Adrenal gland (tissue), 12 donors: ENCODE measurements around the gene C1orf50. TPM values are rescaled to one million over a fixed set of nuclear protein-coding genes. Genes with fewer than 3 reads are reported as not detected.

Experiments
- DNase-seq, 7 donors: peaks; one replicate each; pipeline ENCODE4 v3.0.0-alpha.2; 2019 to 2020
- H3K27ac ChIP-seq, 5 donors: fragments of 200-600 bp; sonication (generic) in 4 of 5; 1 replicate in 3 of 5; 2 replicates in 2 of 5; pipeline versions ENCODE4 v1.5.1 to v1.8.0; 2016 to 2020; ENCODE audit warnings: mild to moderate bottlenecking in 1 of 5
- H3K27me3 ChIP-seq: fragments of 200-600 bp; 2 replicates; pipeline ENCODE4 v1.8.0; 2021
- H3K36me3 ChIP-seq, 2 donors: fragments of 200-600 bp; replicated peaks in 1 of 2; 1 replicate in 1 of 2; 2 replicates in 1 of 2; pipeline versions ENCODE4 v1.5.1 to v1.8.0; 2018 to 2022
- H3K4me1 ChIP-seq, 2 donors: fragments of 200-600 bp; replicated peaks in 1 of 2; 1 replicate in 1 of 2; 2 replicates in 1 of 2; pipeline versions ENCODE4 v1.5.1 to v1.8.0; 2018 to 2021
- H3K4me3 ChIP-seq, 4 donors: fragments of 200-600 bp; sonication (generic) in 3 of 4; one replicate each; pipeline ENCODE4 v1.5.1; 2016 to 2018
- H3K9me3 ChIP-seq, 3 donors: fragments of 200-600 bp; sonication (generic) in 1 of 3; replicated peaks in 1 of 3; 1 replicate in 2 of 3; 2 replicates in 1 of 3; pipeline versions ENCODE4 v1.5.1 to v1.8.0; 2016 to 2021
- CTCF ChIP-seq, 6 experiments: fragments of 450-650 bp in 4 of 6; fragments of 200-600 bp in 2 of 6; sonication (generic) in 1 of 6; IDR thresholded peaks; 1 replicate in 5 of 6; 2 replicates in 1 of 6; pipeline versions ENCODE4 v1.5.1 to v1.8.0; 2016 to 2021; ENCODE audit warnings: antibody characterized with exemption in 6 of 6, mild to moderate bottlenecking in 2 of 6, moderate library complexity in 1 of 6
- POLR2A ChIP-seq, 2 donors: fragments of 450-650 bp; IDR thresholded peaks; one replicate each; pipeline ENCODE4 v1.6.1; 2017; ENCODE audit warnings: antibody characterized with exemption in 2 of 2, mild to moderate bottlenecking in 2 of 2, moderate library complexity in 1 of 2
- WGBS, 4 donors: extraction: QIAGEN DNeasy Blood & Tissue Kit in 2 of 4; methylation state at CpG; one replicate each; pipeline versions ENCODE4 v1.1.5 to v1.1.7; 2013 to 2017; 5-methylcytosine and 5-hydroxymethylcytosine counted together
- intact Hi-C, 2 donors: fragments of 100-400 bp; cut with DNase I; formaldehyde crosslinking; loops; one replicate each; pipeline versions ENCODE4 v1.14.1 to v1.15.0; 2022 to 2023
- polyA plus RNA-seq, 3 donors: library from polyadenylated mRNA; stranded (reverse); fragments of 200-250 nt in 2 of 3; fragments of 350-450 nt in 1 of 3; fragmentation: Illumina TruSeq in 1 of 3; extraction: RNeasy Lipid Tissue Mini Kit (QIAGEN cat#74804) in 1 of 3; gene quantifications; one replicate each; pipeline ENCODE4 v1.2.3, GENCODE V29; 2013 to 2014
- total RNA-seq, 9 donors: library from RNA; depleted of rRNA in 4 of 9; stranded (reverse); fragments of >200 nt in 4 of 9; fragments of 120-200 nt in 1 of 9; fragmentation: NEBNext Ultra II Directional in 1 of 9; extraction: Animal tissue kit (Norgen Biotek cat#: 25700) in 1 of 9; gene quantifications; one replicate each; pipeline versions ENCODE4 v1.1.0 to v1.2.4, GENCODE V29; 2013 to 2023
- donor health status: healthy with polysubstance abuse.
- donor health status: Bipolar disorder and iron deficiency.
- donor health status: DM: yes; HTN: yes; CAD: no.
- donor health status: DM: no; HTN: no; CAD: no.
- donor health status: DM: no; HTN: no; CAD: no.
- donor health status: DM: yes; HTN: yes; CAD: no.

The C1orf50 gene
- total and polyA plus RNA-seq, 12 donors, result 2.2 to 13.5 (median 7.4) TPM

GRCh38 chr1:42765269-42765668, 1.8 kb upstream of the C1orf50 start:
- H3K27ac ChIP-seq, result peak overlapping the region in 3 of 5 donors; percentile 87 to 94 (median 88)
- peaks cover 21 to 34% of the 10 kb centered on the region in 2 donors for H3K4me1 ChIP-seq
- DNase-seq, result no peak
- no peak for TF ChIP-seq POLR2A (IDR thresholded peaks at IDR 0.05)
- no peak for TF ChIP-seq CTCF (IDR thresholded peaks at IDR 0.05)
- 18 to 26% (median 21%) methylated on average over 7 of the region's 7 CpGs for WGBS, 4 donors
- H3K4me3 ChIP-seq, result peak overlapping the region in 2 of 4 donors; percentile 89 to 96
- intact Hi-C loops, result no loop called here
- H3K9me3 ChIP-seq, result no peaks in the 10 kb centered on the region
- H3K36me3 ChIP-seq, result peaks cover 0 to 17% of the 10 kb centered on the region in 2 donors
- no peaks in the 10 kb centered on the region for H3K27me3 ChIP-seq

GRCh38 chr1:42765832-42766740, 963 bp upstream of the C1orf50 start:
- Histone ChIP-seq H3K27ac (peak overlapping the region; percentile 74 to 94 (median 88)), H3K4me1 (peaks cover 21 to 42% of the 10 kb centered on the region in 2 donors), H3K27me3 (no peaks in the 10 kb centered on the region), H3K9me3 (no peaks in the 10 kb centered on the region), H3K4me3 (peak overlapping the region; percentile 84 to 96 (median 87)), H3K36me3 (peaks cover 0 to 11% of the 10 kb centered on the region in 2 donors)
- 0 to 1% (median 0%) methylated on average over 18 to 44 of the region's 44 CpGs for WGBS, 4 donors
- peak in 6 of 7 donors; percentile 44 to 69 (median 54) for DNase-seq
- intact Hi-C loops, result no loop called here
- TF ChIP-seq CTCF (IDR thresholded peaks at IDR 0.05), result peak; percentile 23 to 67 (median 48)
- TF ChIP-seq POLR2A (IDR thresholded peaks at IDR 0.05), result peak in 1 of 2 donors; percentile 57

GRCh38 chr1:42767510-42768000, 506 bp downstream of the C1orf50 start:
- H3K36me3 ChIP-seq, result no peaks in the 10 kb centered on the region
- WGBS, 4 donors, result 1 to 4% (median 2%) methylated on average over 10 to 23 of the region's 23 CpGs
- H3K27me3 ChIP-seq, result no peaks in the 10 kb centered on the region
- H3K27ac ChIP-seq, result peak overlapping the region in 4 of 5 donors; percentile 77 to 94 (median 87)
- no peak for DNase-seq
- no peaks in the 10 kb centered on the region for H3K9me3 ChIP-seq
- intact Hi-C loops, result no loop called here
- peak overlapping the region; percentile 2 to 96 (median 60) for H3K4me3 ChIP-seq
- TF ChIP-seq CTCF (IDR thresholded peaks at IDR 0.05) (no peak), POLR2A (IDR thresholded peaks at IDR 0.05) (no peak)
- peaks cover 21 to 47% of the 10 kb centered on the region in 2 donors for H3K4me1 ChIP-seq

GRCh38 chr1:42768172-42768571, 1.1 kb downstream of the C1orf50 start:
- Histone ChIP-seq H3K36me3 (no peaks in the 10 kb centered on the region), H3K9me3 (no peaks in the 10 kb centered on the region), H3K4me1 (peaks cover 21 to 47% of the 10 kb centered on the region in 2 donors), H3K27me3 (no peaks in the 10 kb centered on the region), H3K4me3 (peak overlapping the region in 3 of 4 donors; percentile 2 to 96 (median 89)), H3K27ac (no peak overlapping the region)
- no peak for TF ChIP-seq CTCF (IDR thresholded peaks at IDR 0.05)
- no peak for TF ChIP-seq POLR2A (IDR thresholded peaks at IDR 0.05)
- WGBS, 4 donors, result 74 to 89% (median 79%) methylated on average over 2 of the region's 2 CpGs
- no peak for DNase-seq
- intact Hi-C loops, result no loop called here
